Gastroesophageal sphincter (tissue), 4 donors: ENCODE measurements around the gene TRAPPC8. TPM values are rescaled to one million over a fixed set of nuclear protein-coding genes. Genes with fewer than 3 reads are reported as not detected.

Source experiments
- ATAC-seq: fragments of 150-250 bp; one replicate; pipeline ENCODE4 v1.9.1; 2016; ENCODE audit warnings: mild to moderate bottlenecking, moderate library complexity
- H3K27ac ChIP-seq, 4 donors: fragments of 200-600 bp; sonication (generic) in 3 of 4; 1 replicate in 3 of 4; 2 replicates in 1 of 4; pipeline ENCODE4 v1.5.1; 2016 to 2019
- H3K27me3 ChIP-seq: fragments of 200-600 bp; sonication (generic); one replicate; pipeline ENCODE4 v1.5.1; 2019
- H3K36me3 ChIP-seq, 2 donors: fragments of 200-600 bp; sonication (generic); one replicate each; pipeline ENCODE4 v1.5.1; 2019; ENCODE audit warnings: control low read depth in 1 of 2
- H3K4me1 ChIP-seq, 3 donors: fragments of 200-600 bp; sonication (generic); 1 replicate in 2 of 3; 2 replicates in 1 of 3; pipeline ENCODE4 v1.5.1; 2016 to 2019; ENCODE audit warnings: control low read depth in 2 of 3
- H3K4me3 ChIP-seq, 2 donors: fragments of 200-600 bp; sonication (generic); one replicate each; pipeline ENCODE4 v1.5.1; 2019; ENCODE audit warnings: mild to moderate bottlenecking in 1 of 2, moderate library complexity in 1 of 2
- H3K9me3 ChIP-seq, 3 donors: fragments of 200-600 bp; sonication (generic); one replicate each; pipeline ENCODE4 v1.5.1; 2017 to 2019; ENCODE audit warnings: control low read depth in 2 of 3
- EP300 ChIP-seq: sonication (generic); formaldehyde crosslinking; IDR thresholded peaks from one replicate; pipeline ENCODE4 v1.6.1; 2017; ENCODE audit warnings: antibody characterized with exemption, mild to moderate bottlenecking
- POLR2A ChIP-seq, 2 donors: fragments of 450-650 bp; IDR thresholded peaks; one replicate each; pipeline ENCODE4 v1.6.1; 2017; ENCODE audit warnings: antibody characterized with exemption in 2 of 2, mild to moderate bottlenecking in 2 of 2, moderate library complexity in 1 of 2
- POLR2AphosphoS5 ChIP-seq: sonication (generic); formaldehyde crosslinking; IDR thresholded peaks from one replicate; pipeline ENCODE4 v1.6.1; 2017; ENCODE audit warnings: antibody characterized with exemption
- WGBS, 2 donors: methylation state at CpG; one replicate each; pipeline ENCODE4 v1.1.5; 2018; ENCODE audit warnings: low coverage in 1 of 2; 5-methylcytosine and 5-hydroxymethylcytosine counted together
- total RNA-seq, 4 donors: library from RNA; depleted of rRNA; stranded (reverse); fragments of >200 nt; gene quantifications; one replicate each; pipeline ENCODE4 v1.1.0, GENCODE V29; 2016
- TF ChIP-seq, protein P1 (sequence below), 4 experiments: fragments of 200-600 bp in 2 of 4; fragments of 450-650 bp in 2 of 4; sonication (generic) in 1 of 4; IDR thresholded peaks; one replicate each; pipeline ENCODE4 v1.5.1; 2017 to 2019; ENCODE audit warnings: antibody characterized with exemption in 4 of 4, mild to moderate bottlenecking in 2 of 4, moderate library complexity in 2 of 4

Gene TRAPPC8
- total RNA-seq, 4 donors from 2014 or later: 40.0 to 62.4 (median 42.5) TPM

DNA sequence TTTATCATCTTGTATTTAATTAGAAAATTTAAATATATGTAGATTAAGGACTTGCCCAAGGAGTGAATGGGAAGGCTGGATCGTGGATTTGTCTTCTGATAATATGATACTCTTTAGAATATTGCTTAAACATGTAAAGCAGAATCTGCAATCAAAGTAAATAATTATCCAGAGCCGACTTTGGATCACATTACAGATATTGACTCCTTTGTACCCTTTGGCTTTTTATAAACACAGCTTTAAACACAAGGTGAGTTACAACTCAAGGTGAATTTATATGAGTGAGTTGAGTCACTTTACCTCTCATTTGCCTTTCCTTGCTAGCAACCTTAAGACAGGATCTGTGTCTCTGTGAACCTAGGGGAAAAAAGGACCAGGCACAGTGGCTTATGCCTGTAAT lies 144.5 kb downstream of the TRAPPC8 start:
- no peak for ATAC-seq
- WGBS, 2 donors: 57 to 67% methylated on average over 2 of the region's 2 CpGs
- H3K27me3 ChIP-seq: no peaks in the 10 kb centered on the region
- H3K27ac ChIP-seq: no peak overlapping the region
- H3K36me3 ChIP-seq: no peaks in the 10 kb centered on the region
- no peak for TF ChIP-seq EP300
- no peak for TF ChIP-seq POLR2AphosphoS5
- no peak for TF ChIP-seq POLR2A (IDR thresholded peaks at IDR 0.05)
- TF ChIP-seq, protein P1, sequence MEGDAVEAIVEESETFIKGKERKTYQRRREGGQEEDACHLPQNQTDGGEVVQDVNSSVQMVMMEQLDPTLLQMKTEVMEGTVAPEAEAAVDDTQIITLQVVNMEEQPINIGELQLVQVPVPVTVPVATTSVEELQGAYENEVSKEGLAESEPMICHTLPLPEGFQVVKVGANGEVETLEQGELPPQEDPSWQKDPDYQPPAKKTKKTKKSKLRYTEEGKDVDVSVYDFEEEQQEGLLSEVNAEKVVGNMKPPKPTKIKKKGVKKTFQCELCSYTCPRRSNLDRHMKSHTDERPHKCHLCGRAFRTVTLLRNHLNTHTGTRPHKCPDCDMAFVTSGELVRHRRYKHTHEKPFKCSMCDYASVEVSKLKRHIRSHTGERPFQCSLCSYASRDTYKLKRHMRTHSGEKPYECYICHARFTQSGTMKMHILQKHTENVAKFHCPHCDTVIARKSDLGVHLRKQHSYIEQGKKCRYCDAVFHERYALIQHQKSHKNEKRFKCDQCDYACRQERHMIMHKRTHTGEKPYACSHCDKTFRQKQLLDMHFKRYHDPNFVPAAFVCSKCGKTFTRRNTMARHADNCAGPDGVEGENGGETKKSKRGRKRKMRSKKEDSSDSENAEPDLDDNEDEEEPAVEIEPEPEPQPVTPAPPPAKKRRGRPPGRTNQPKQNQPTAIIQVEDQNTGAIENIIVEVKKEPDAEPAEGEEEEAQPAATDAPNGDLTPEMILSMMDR (IDR thresholded peaks at IDR 0.05): no peak
- H3K4me1 ChIP-seq: no peaks in the 10 kb centered on the region
- no peaks in the 10 kb centered on the region for H3K9me3 ChIP-seq
- no peak overlapping the region for H3K4me3 ChIP-seq

DNA sequence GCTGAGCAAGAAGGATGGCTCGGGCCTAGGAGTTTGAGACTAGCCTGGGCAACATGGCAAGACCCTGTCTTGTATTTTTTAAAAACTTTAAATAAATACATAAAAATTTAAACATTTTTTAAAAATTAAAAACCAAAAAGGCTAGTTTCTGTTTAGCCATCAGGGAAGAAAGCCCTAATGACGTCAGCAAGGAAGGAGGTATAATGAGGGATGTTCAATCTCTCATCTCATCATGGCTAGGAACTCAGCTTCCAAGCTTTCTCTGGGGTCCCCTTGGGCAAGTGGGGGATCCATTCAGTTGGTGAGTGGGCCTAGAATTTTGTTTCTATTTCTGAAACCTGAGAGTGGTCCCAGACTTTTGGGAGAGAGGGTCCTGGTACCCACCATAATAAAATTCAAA lies 147.2 kb downstream of the TRAPPC8 start:
- no peak for ATAC-seq
- Histone ChIP-seq H3K27me3 (no peaks in the 10 kb centered on the region), H3K4me3 (no peak overlapping the region), H3K4me1 (no peaks in the 10 kb centered on the region), H3K9me3 (no peaks in the 10 kb centered on the region), H3K36me3 (no peaks in the 10 kb centered on the region), H3K27ac (no peak overlapping the region)
- TF ChIP-seq EP300 (no peak), POLR2A (IDR thresholded peaks at IDR 0.05) (no peak), POLR2AphosphoS5 (no peak)
- TF ChIP-seq, protein P1 (IDR thresholded peaks at IDR 0.05): no peak
- WGBS, 2 donors: 75 to 90% methylated on average over 2 of the region's 2 CpGs

DNA sequence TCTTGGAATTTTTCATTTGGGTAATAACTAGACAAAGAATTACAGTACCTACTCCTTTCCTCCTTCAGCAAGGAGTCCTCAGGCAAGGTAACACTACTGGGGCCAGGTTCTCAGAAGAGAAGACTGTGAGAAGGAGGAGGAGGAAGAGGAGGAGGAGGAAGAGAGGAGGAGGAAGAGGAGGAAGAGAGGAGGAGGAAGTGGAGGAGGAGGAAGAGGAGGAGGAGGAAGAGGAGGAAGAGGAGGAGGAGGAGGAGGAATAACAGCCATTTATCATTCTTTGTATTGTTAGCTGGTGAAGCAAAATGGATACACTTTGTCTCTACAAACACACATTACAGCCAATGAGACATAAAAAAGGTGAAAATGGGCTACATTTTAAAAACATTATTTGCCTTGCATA lies 149.4 kb downstream of the TRAPPC8 start:
- no peak for ATAC-seq
- Histone ChIP-seq H3K36me3 (no peaks in the 10 kb centered on the region), H3K27me3 (no peaks in the 10 kb centered on the region), H3K4me3 (no peak overlapping the region), H3K4me1 (no peaks in the 10 kb centered on the region), H3K27ac (no peak overlapping the region), H3K9me3 (no peaks in the 10 kb centered on the region)
- TF ChIP-seq EP300: no peak
- TF ChIP-seq, protein P1 (IDR thresholded peaks at IDR 0.05): no peak
- no peak for TF ChIP-seq POLR2AphosphoS5
- TF ChIP-seq POLR2A (IDR thresholded peaks at IDR 0.05): no peak

DNA sequence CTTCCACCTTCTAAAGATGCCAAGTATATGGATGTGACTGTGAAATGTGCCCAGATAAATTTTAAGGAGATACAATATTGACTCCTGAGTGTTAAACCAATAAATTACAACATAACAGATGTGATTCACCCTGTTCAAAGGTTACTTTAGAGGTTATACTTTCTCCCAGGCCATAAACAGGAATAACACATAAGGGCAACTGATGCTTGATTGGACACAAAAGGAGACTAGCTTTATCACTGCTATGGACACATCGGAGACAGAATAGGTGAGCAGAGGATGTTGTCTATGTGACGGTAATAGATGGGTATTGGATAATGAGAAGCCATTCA lies 150.4 kb downstream of the TRAPPC8 start:
- Histone ChIP-seq H3K9me3 (no peaks in the 10 kb centered on the region), H3K4me1 (no peaks in the 10 kb centered on the region), H3K4me3 (no peak overlapping the region), H3K27ac (no peak overlapping the region), H3K27me3 (no peaks in the 10 kb centered on the region), H3K36me3 (no peaks in the 10 kb centered on the region)
- no peak for ATAC-seq
- WGBS, 2 donors: 92 to 100% methylated on average over 2 of the region's 2 CpGs
- TF ChIP-seq POLR2A (IDR thresholded peaks at IDR 0.05) (no peak), EP300 (no peak), POLR2AphosphoS5 (no peak)
- TF ChIP-seq, protein P1 (IDR thresholded peaks at IDR 0.05): no peak

- no peaks in the 10 kb centered on the region for H3K9me3 ChIP-seq
- no peak for ATAC-seq
- no peak for TF ChIP-seq POLR2AphosphoS5
- TF ChIP-seq EP300: no peak
- TF ChIP-seq, protein P1 (IDR thresholded peaks at IDR 0.05): no peak
- TF ChIP-seq POLR2A (IDR thresholded peaks at IDR 0.05): no peak
- H3K4me1 ChIP-seq: no peaks in the 10 kb centered on the region
- 80 to 94% methylated on average over 4 to 6 of the region's 6 CpGs for WGBS, 2 donors
- no peak overlapping the region for H3K4me3 ChIP-seq
- H3K27me3 ChIP-seq: no peaks in the 10 kb centered on the region
- H3K36me3 ChIP-seq: no peaks in the 10 kb centered on the region
- no peak overlapping the region for H3K27ac ChIP-seq
These were observed 150.9 kb downstream of the TRAPPC8 start for GRCh38 chr18:31791817-31792579.
